ENCODE results near the gene SMC1B. TPM values are rescaled to one million over a fixed set of nuclear protein-coding genes. Genes with fewer than 3 reads are reported as not detected.

Gene SMC1B
- total RNA-seq, 1 donor from 2014 or later = not detected

GRCh38 chr22:45402466-45402985 is 10.9 kb downstream of the SMC1B start:
- H3K36me3 ChIP-seq (ENCODE audit: control insufficient read depth, insufficient read depth, low read length) = no peaks in the 10 kb centered on the region
- DNase-seq (ENCODE audit: low read depth) (peak; percentile 38), FAIRE-seq (no peak)
- TF ChIP-seq CTCF (IDR thresholded peaks at IDR 0.05; ENCODE audit: insufficient read depth, low read length, severe bottlenecking) = no peak
- H3K4me3 ChIP-seq (ENCODE audit: low read depth, low read length) = no peak overlapping the region
- no peaks in the 10 kb centered on the region for H3K27me3 ChIP-seq (ENCODE audit: control insufficient read depth, insufficient read depth, low read length)

GRCh38 chr22:45399712-45400445 is 13.5 kb downstream of the SMC1B start:
- FAIRE-seq (no peak), DNase-seq (ENCODE audit: low read depth) (peak; percentile 72)
- TF ChIP-seq CTCF (IDR thresholded peaks at IDR 0.05; ENCODE audit: insufficient read depth, low read length, severe bottlenecking) = no peak

GRCh38 chr22:45398214-45398613 is 15.2 kb downstream of the SMC1B start:
- H3K27me3 ChIP-seq (ENCODE audit: control insufficient read depth, insufficient read depth, low read length) = no peaks in the 10 kb centered on the region
- H3K4me3 ChIP-seq (ENCODE audit: low read depth, low read length) = no peak overlapping the region
- no peak for FAIRE-seq
- no peaks in the 10 kb centered on the region for H3K36me3 ChIP-seq (ENCODE audit: control insufficient read depth, insufficient read depth, low read length)
- no peak for TF ChIP-seq CTCF (IDR thresholded peaks at IDR 0.05; ENCODE audit: insufficient read depth, low read length, severe bottlenecking)
- no peak for DNase-seq (ENCODE audit: low read depth)

More at GRCh38 chr22:45399712-45400445, 13.5 kb downstream of the SMC1B start:
- no peak overlapping the region for H3K4me3 ChIP-seq (ENCODE audit: low read depth, low read length)
- H3K27me3 ChIP-seq (ENCODE audit: control insufficient read depth, insufficient read depth, low read length) = no peaks in the 10 kb centered on the region
- no peaks in the 10 kb centered on the region for H3K36me3 ChIP-seq (ENCODE audit: control insufficient read depth, insufficient read depth, low read length)

GRCh38 chr22:45397806-45398205 is 15.6 kb downstream of the SMC1B start:
- no peak for FAIRE-seq
- DNase-seq (ENCODE audit: low read depth) = no peak
- no peak for TF ChIP-seq CTCF (IDR thresholded peaks at IDR 0.05; ENCODE audit: insufficient read depth, low read length, severe bottlenecking)

GRCh38 chr22:45389546-45389945 is 23.9 kb downstream of the SMC1B start:
- TF ChIP-seq CTCF (IDR thresholded peaks at IDR 0.05; ENCODE audit: insufficient read depth, low read length, severe bottlenecking) = no peak
- DNase-seq (ENCODE audit: low read depth) (no peak), FAIRE-seq (no peak)
- Histone ChIP-seq H3K27me3 (ENCODE audit: control insufficient read depth, insufficient read depth, low read length) (no peaks in the 10 kb centered on the region), H3K36me3 (ENCODE audit: control insufficient read depth, insufficient read depth, low read length) (no peaks in the 10 kb centered on the region), H3K4me3 (ENCODE audit: low read depth, low read length) (no peak overlapping the region)

More at GRCh38 chr22:45397806-45398205, 15.6 kb downstream of the SMC1B start:
- H3K27me3 ChIP-seq (ENCODE audit: control insufficient read depth, insufficient read depth, low read length) = no peaks in the 10 kb centered on the region
- H3K36me3 ChIP-seq (ENCODE audit: control insufficient read depth, insufficient read depth, low read length) = no peaks in the 10 kb centered on the region
- H3K4me3 ChIP-seq (ENCODE audit: low read depth, low read length) = no peak overlapping the region

All from bronchial epithelial cell (primary cell).